Fibroblast of the conjunctiva (primary cell): Measurements from ENCODE around the gene KLHL12.
A peak's percentile ranks its signal among the peaks of the same experiment; 100 is the strongest.

Source experiments
- DNase-seq: peaks from one replicate; pipeline ENCODE4 v3.0.0-alpha.2; 2010; ENCODE audit warnings: low read depth

The KLHL12 gene

GRCh38 chr1:202926581-202927491 is at the start of gene KLHL12:
Gene KLHL12, minus strand, starts transcription at chr1:202927234. Its CDS starts 2,072 bp downstream, at chr1:202925162.
- DNase-seq = peak; percentile 95

- DNase-seq = no peak
Observed at GRCh38 chr1:202976633-202977032, 49.6 kb upstream of the KLHL12 start.

- DNase-seq = no peak
Observed at GRCh38 chr1:202974856-202975255, 47.8 kb upstream of the KLHL12 start.

GRCh38 chr1:202972046-202972445 is 45.0 kb upstream of the KLHL12 start:
- DNase-seq = no peak

- no peak for DNase-seq
Observed at GRCh38 chr1:202968895-202969295, 41.9 kb upstream of the KLHL12 start.

- no peak for DNase-seq
Observed at GRCh38 chr1:202968351-202968750, 41.3 kb upstream of the KLHL12 start.

GRCh38 chr1:202967684-202968281 is 40.7 kb upstream of the KLHL12 start:
- DNase-seq = no peak

GRCh38 chr1:202966006-202966898 is 39.2 kb upstream of the KLHL12 start:
- no peak for DNase-seq

- DNase-seq = no peak
Observed at GRCh38 chr1:202965422-202965821, 38.4 kb upstream of the KLHL12 start.

- no peak for DNase-seq
Observed at GRCh38 chr1:202964791-202965410, 37.9 kb upstream of the KLHL12 start.

GRCh38 chr1:202961220-202961880 is 34.3 kb upstream of the KLHL12 start:
- no peak for DNase-seq

- no peak for DNase-seq
Observed at GRCh38 chr1:202959276-202959620, 32.2 kb upstream of the KLHL12 start.

GRCh38 chr1:202958544-202959275 is 31.7 kb upstream of the KLHL12 start:
- no peak for DNase-seq

GRCh38 chr1:202957733-202958543 is 30.9 kb upstream of the KLHL12 start, which contains the start of gene ADIPOR1:
Gene ADIPOR1, minus strand, starts transcription at chr1:202958312. Its CDS starts 7,242 bp downstream, at chr1:202951070.
- DNase-seq = peak; percentile 51

GRCh38 chr1:202956969-202957368 is 29.9 kb upstream of the KLHL12 start:
- no peak for DNase-seq

- DNase-seq = no peak
Observed at GRCh38 chr1:202954057-202954745, 27.2 kb upstream of the KLHL12 start.

GRCh38 chr1:202953392-202953791 is 26.4 kb upstream of the KLHL12 start:
- DNase-seq = no peak

- DNase-seq = no peak
Observed at GRCh38 chr1:202952818-202953217, 25.8 kb upstream of the KLHL12 start.

GRCh38 chr1:202952099-202952498 is 25.1 kb upstream of the KLHL12 start:
- no peak for DNase-seq
